GM23248 (cell line): ENCODE measurements around the gene CENPT. TPM values are rescaled to one million over a fixed set of nuclear protein-coding genes. Genes with fewer than 3 reads are reported as not detected.

Source experiments
- DNase-seq: peaks from one replicate; pipeline ENCODE4 v3.0.0-alpha.2; 2015
- H2AFZ ChIP-seq: fragments of 200-600 bp; sonication (generic); 2 replicates; pipeline ENCODE4 v1.6.1; 2016; ENCODE audit warnings: antibody characterized with exemption
- H3F3A ChIP-seq: fragments of 200-600 bp; sonication (generic); 2 replicates; pipeline ENCODE4 v1.6.1; 2016; ENCODE audit warnings: mild to moderate bottlenecking, antibody characterized with exemption, mixed run types; ENCODE audit not compliant: insufficient read depth
- H3K27ac ChIP-seq: fragments of 200-600 bp; sonication (generic); 2 replicates; pipeline ENCODE4 v1.5.1; 2016; ENCODE audit warnings: mild to moderate bottlenecking
- H3K27me3 ChIP-seq: fragments of 200-600 bp; sonication (generic); replicated peaks from 2 replicates; pipeline ENCODE4 v1.6.1; 2016; ENCODE audit warnings: mild to moderate bottlenecking; ENCODE audit not compliant: insufficient read depth
- H3K36me3 ChIP-seq: fragments of 200-600 bp; sonication (generic); 2 replicates; pipeline ENCODE4 v1.6.1; 2016; ENCODE audit warnings: low read depth, mild to moderate bottlenecking
- H3K4me1 ChIP-seq: fragments of 200-600 bp; sonication (generic); 2 replicates; pipeline ENCODE4 v1.6.1; 2016; ENCODE audit warnings: mild to moderate bottlenecking; ENCODE audit not compliant: insufficient read depth
- H3K4me2 ChIP-seq: fragments of 200-600 bp; sonication (generic); one replicate; pipeline ENCODE4 v1.6.1; 2016; ENCODE audit warnings: mild to moderate bottlenecking; ENCODE audit not compliant: unreplicated experiment
- H3K4me3 ChIP-seq: fragments of 200-600 bp; sonication (generic); 2 replicates; pipeline ENCODE4 v1.5.1; 2016; ENCODE audit warnings: mild to moderate bottlenecking
- H3K79me2 ChIP-seq: fragments of 200-600 bp; sonication (generic); 2 replicates; pipeline ENCODE4 v1.6.1; 2016; ENCODE audit warnings: mild to moderate bottlenecking; ENCODE audit not compliant: insufficient read depth
- H3K9ac ChIP-seq: fragments of 200-600 bp; sonication (generic); 2 replicates; pipeline ENCODE4 v1.6.1; 2016; ENCODE audit warnings: mild to moderate bottlenecking
- H3K9me2 ChIP-seq: fragments of 200-600 bp; sonication (generic); 2 replicates; pipeline ENCODE4 v1.6.1; 2016; ENCODE audit warnings: mixed run types, mild to moderate bottlenecking, moderate library complexity; ENCODE audit not compliant: insufficient read depth
- H3K9me3 ChIP-seq: fragments of 200-600 bp; sonication (generic); one replicate; pipeline ENCODE4 v1.6.1; 2017; ENCODE audit warnings: low read depth
- H4K20me1 ChIP-seq: fragments of 200-600 bp; sonication (generic); 2 replicates; pipeline ENCODE4 v1.6.0; 2016; ENCODE audit not compliant: insufficient read depth
- EZH2 ChIP-seq: fragments of 200-600 bp; sonication (generic); IDR thresholded peaks from 2 replicates; pipeline ENCODE4 v1.6.1; 2018; ENCODE audit warnings: antibody characterized with exemption, mild to moderate bottlenecking; ENCODE audit not compliant: insufficient read depth, poor library complexity, severe bottlenecking
- EZH2phosphoT487 ChIP-seq: fragments of 200-600 bp; sonication (generic); IDR thresholded peaks from 2 replicates; pipeline ENCODE4 v1.6.1; 2018; ENCODE audit warnings: antibody characterized with exemption, moderate library complexity, mild to moderate bottlenecking, low read depth; ENCODE audit not compliant: insufficient read depth
- WGBS, 2 experiments: methylation state at CpG; one replicate each; pipeline ENCODE4 v1.1.6; 2015 to 2017; ENCODE audit warnings: low lambda C conversion rate in 2 of 2, low coverage in 1 of 2; ENCODE audit errors: missing lambda C conversion rate in 2 of 2; 5-methylcytosine and 5-hydroxymethylcytosine counted together
- in situ Hi-C: fragments of 300-500 bp; cut with MboI; formaldehyde crosslinking; loops from 2 replicates; pipeline ENCODE4 v1.15.0; 2020
- polyA plus RNA-seq: library from polyadenylated mRNA; unstranded; fragments of >200 nt; fragmentation: Nextera tagmentation; extraction: Ambion mirVana; gene quantifications from 2 replicates; pipeline ENCODE4 v1.2.1, GENCODE V29; 2016
- total RNA-seq: library from RNA; depleted of rRNA; stranded (reverse); fragments of >200 nt; shearing (Covaris generic); gene quantifications from 2 replicates; pipeline ENCODE4 v1.2.3, GENCODE V29; 2014

Gene CENPT
- total and polyA plus RNA-seq, 2 experiments from 2014 or later, result 53.4 to 63.1 TPM

- peak overlapping the region; percentile 76 for H3K4me3 ChIP-seq
These were observed 3.0 kb downstream of the CENPT start for GRCh38 chr16:67844497-67844896.

DNA sequence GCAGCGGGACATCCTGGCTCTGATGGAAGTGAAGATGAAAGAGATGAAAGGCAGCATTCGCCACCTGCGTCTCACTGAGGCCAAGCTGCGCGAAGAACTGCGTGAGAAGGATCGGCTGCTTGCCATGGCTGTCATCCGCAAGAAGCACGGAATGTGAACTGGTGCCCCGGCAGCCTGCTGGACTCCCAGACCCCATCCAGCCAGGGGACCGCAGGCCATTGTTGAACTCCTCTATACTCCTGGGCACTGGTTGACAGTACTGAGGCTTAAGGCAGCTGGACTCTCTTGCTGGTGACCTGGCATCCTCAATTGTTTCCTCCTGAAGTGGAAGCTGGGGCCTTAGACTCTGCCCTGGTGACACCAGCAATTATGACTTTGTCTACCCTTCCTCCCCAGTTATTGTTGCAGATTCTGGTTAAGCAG is 4.1 kb downstream of the CENPT start:
- TF ChIP-seq EZH2phosphoT487, result no peak
- no peak for TF ChIP-seq EZH2
- Histone ChIP-seq H3K4me2 (peak overlapping the region; percentile 85), H3K9ac (peak overlapping the region; percentile 75), H3K9me3 (no peaks in the 10 kb centered on the region), H3F3A (peaks cover 15% of the 10 kb centered on the region), H4K20me1 (no peaks in the 10 kb centered on the region), H3K27ac (peak overlapping the region; percentile 91), H3K4me1 (peaks cover 42% of the 10 kb centered on the region), H3K27me3 (no peaks in the 10 kb centered on the region), H3K79me2 (peaks cover 49% of the 10 kb centered on the region), H2AFZ (peak overlapping the region; percentile 97; the same call in 1 of the 2 replicates), H3K4me3 (peak overlapping the region; percentile 76), H3K36me3 (no peaks in the 10 kb centered on the region), H3K9me2 (no peaks in the 10 kb centered on the region)
- DNase-seq, result peak; percentile 70
- 0 to 4% methylated on average over 6 to 11 of the region's 11 CpGs for WGBS, 2 experiments
- in situ Hi-C loops, result no loop called here

More at GRCh38 chr16:67844497-67844896, 3.0 kb downstream of the CENPT start:
- Histone ChIP-seq H3F3A (peaks cover 15% of the 10 kb centered on the region), H3K9me2 (no peaks in the 10 kb centered on the region), H3K4me1 (peaks cover 44% of the 10 kb centered on the region), H3K4me2 (peak overlapping the region; percentile 85), H3K36me3 (no peaks in the 10 kb centered on the region), H4K20me1 (no peaks in the 10 kb centered on the region), H3K9ac (peak overlapping the region; percentile 75), H2AFZ (no peak overlapping the region), H3K9me3 (no peaks in the 10 kb centered on the region), H3K27ac (peak overlapping the region; percentile 91), H3K27me3 (no peaks in the 10 kb centered on the region), H3K79me2 (peaks cover 60% of the 10 kb centered on the region)
- peak; percentile 57 for DNase-seq
- TF ChIP-seq EZH2phosphoT487, result no peak
- no peak for TF ChIP-seq EZH2
- in situ Hi-C loops, result no loop called here
- WGBS, 2 experiments, result 68 to 76% methylated on average over 4 of the region's 4 CpGs

- WGBS, 2 experiments, result 1 to 2% methylated on average over 43 to 55 of the region's 67 CpGs
- Histone ChIP-seq H3K27me3 (no peaks in the 10 kb centered on the region), H3K4me3 (peak overlapping the region; percentile 76), H2AFZ (peak overlapping the region; percentile 97), H3K27ac (peak overlapping the region; percentile 91), H3K9me2 (no peaks in the 10 kb centered on the region), H3F3A (peaks cover 15% of the 10 kb centered on the region), H3K36me3 (no peaks in the 10 kb centered on the region), H3K4me1 (peaks cover 37% of the 10 kb centered on the region), H3K9ac (peak overlapping the region; percentile 75), H4K20me1 (no peaks in the 10 kb centered on the region), H3K9me3 (no peaks in the 10 kb centered on the region), H3K4me2 (peak overlapping the region; percentile 85), H3K79me2 (peaks cover 42% of the 10 kb centered on the region)
- peak; percentile 75 for DNase-seq
- in situ Hi-C loops, result no loop called here
- no peak for TF ChIP-seq EZH2phosphoT487
- TF ChIP-seq EZH2, result no peak
These were observed 4.8 kb downstream of the CENPT start for GRCh38 chr16:67842509-67843342.

DNA sequence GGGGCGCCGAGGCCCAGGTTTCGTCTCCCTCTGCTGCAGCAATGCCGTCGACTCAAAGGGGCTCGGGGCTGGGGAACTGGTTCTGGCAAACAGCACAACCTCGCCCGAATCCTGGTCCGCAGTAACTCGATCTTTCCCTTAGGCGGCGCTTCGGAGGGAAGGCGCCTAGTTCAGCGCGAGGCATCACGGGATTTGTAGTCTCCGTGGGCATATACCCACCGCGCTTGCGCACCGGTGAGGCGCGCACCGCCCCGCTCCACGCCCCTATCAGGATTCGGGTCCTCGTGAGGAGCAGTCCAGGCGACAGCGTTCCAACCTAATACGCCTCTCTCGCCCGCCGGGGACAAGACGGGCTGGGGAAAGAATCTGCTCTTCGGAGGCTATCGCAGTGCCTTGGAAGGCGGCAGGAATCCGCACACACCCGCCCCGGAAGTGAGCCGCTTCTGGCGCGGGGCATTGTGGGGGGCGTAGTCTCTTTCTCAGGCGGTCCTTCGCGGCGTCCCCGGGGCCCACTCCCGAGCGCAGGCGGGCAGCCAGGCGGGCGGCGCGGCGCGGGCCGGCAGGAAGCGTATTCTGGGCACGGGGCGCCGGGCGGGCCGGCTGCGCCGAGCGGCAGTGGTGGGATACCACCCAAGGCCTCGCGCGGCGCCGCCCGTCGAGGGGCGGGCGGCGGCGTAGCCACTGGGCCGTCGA is 5.5 kb downstream of the CENPT start, which contains the start of gene THAP11:
THAP11 (plus strand) TSS at position 505 of the 693 bp plus-strand sequence. CDS start 235 bp downstream, outside the sequence.
- Histone ChIP-seq H3F3A (peaks cover 15% of the 10 kb centered on the region), H3K79me2 (peaks cover 35% of the 10 kb centered on the region), H3K4me1 (peaks cover 37% of the 10 kb centered on the region), H2AFZ (peak within 1 kb of the TSS; percentile 97), H4K20me1 (no peaks in the 10 kb centered on the region), H3K36me3 (no peaks in the 10 kb centered on the region), H3K27me3 (no peaks in the 10 kb centered on the region), H3K4me3 (peak within 1 kb of the TSS; percentile 76), H3K9me3 (no peaks in the 10 kb centered on the region), H3K9ac (peak within 1 kb of the TSS; percentile 75), H3K4me2 (peak within 1 kb of the TSS; percentile 85), H3K9me2 (no peaks in the 10 kb centered on the region), H3K27ac (peak within 1 kb of the TSS; percentile 91)
- peak; percentile 99 for DNase-seq
- no peak for TF ChIP-seq EZH2
- TF ChIP-seq EZH2phosphoT487, result no peak
- WGBS, 2 experiments, result 1% methylated on average over 46 to 61 of the region's 83 CpGs
- in situ Hi-C loops, result no loop called here
